ENCODE data around the gene PLEKHG4.

Gene PLEKHG4

GRCh38 chr16:67283039-67283825 is 3.9 kb downstream of the PLEKHG4 start:
- TF ChIP-seq SPI1 (IDR thresholded peaks at IDR 0.05; ENCODE audit: low read depth, low read length) (no peak), POLR2A (IDR thresholded peaks at IDR 0.05; ENCODE audit: low read depth, low read length) (no peak), POU2F2 (IDR thresholded peaks at IDR 0.05; ENCODE audit: low read depth, low read length) (no peak), PAX5 (IDR thresholded peaks at IDR 0.05; ENCODE audit: insufficient read depth, low read length, severe bottlenecking) (no peak), POLR2AphosphoS5 (IDR thresholded peaks at IDR 0.05; ENCODE audit: low read depth, low read length) (no peak), TAF1 (IDR thresholded peaks at IDR 0.05; ENCODE audit: low read depth, low read length) (no peak)
- FAIRE-seq, result no peak
- DNase-seq (ENCODE audit: insufficient read length, low spot score), result no peak

- TF ChIP-seq PAX5 (IDR thresholded peaks at IDR 0.05; ENCODE audit: insufficient read depth, low read length, severe bottlenecking), result no peak
- no peak for TF ChIP-seq TAF1 (IDR thresholded peaks at IDR 0.05; ENCODE audit: low read depth, low read length)
- no peak for TF ChIP-seq POLR2A (IDR thresholded peaks at IDR 0.05; ENCODE audit: low read depth, low read length)
- TF ChIP-seq POU2F2 (IDR thresholded peaks at IDR 0.05; ENCODE audit: low read depth, low read length), result no peak
- TF ChIP-seq SPI1 (IDR thresholded peaks at IDR 0.05; ENCODE audit: low read depth, low read length), result no peak
- no peak for TF ChIP-seq POLR2AphosphoS5 (IDR thresholded peaks at IDR 0.05; ENCODE audit: low read depth, low read length)
- no peak for DNase-seq (ENCODE audit: insufficient read length, low spot score)
- no peak for FAIRE-seq
These were observed 4.7 kb downstream of the PLEKHG4 start for GRCh38 chr16:67283826-67284555.

- TF ChIP-seq SPI1 (IDR thresholded peaks at IDR 0.05; ENCODE audit: low read depth, low read length) (no peak), TAF1 (IDR thresholded peaks at IDR 0.05; ENCODE audit: low read depth, low read length) (no peak), POU2F2 (IDR thresholded peaks at IDR 0.05; ENCODE audit: low read depth, low read length) (no peak)
- FAIRE-seq (peak; percentile 47), DNase-seq (ENCODE audit: insufficient read length, low spot score) (peak; percentile 46)
These were observed 5.6 kb downstream of the PLEKHG4 start for GRCh38 chr16:67284699-67285646.

- DNase-seq (ENCODE audit: insufficient read length, low spot score) (no peak), FAIRE-seq (no peak)
- no peak for TF ChIP-seq PAX5 (IDR thresholded peaks at IDR 0.05; ENCODE audit: insufficient read depth, low read length, severe bottlenecking)
- no peak for TF ChIP-seq TAF1 (IDR thresholded peaks at IDR 0.05; ENCODE audit: low read depth, low read length)
- no peak for TF ChIP-seq POLR2AphosphoS5 (IDR thresholded peaks at IDR 0.05; ENCODE audit: low read depth, low read length)
- no peak for TF ChIP-seq POU2F2 (IDR thresholded peaks at IDR 0.05; ENCODE audit: low read depth, low read length)
- no peak for TF ChIP-seq POLR2A (IDR thresholded peaks at IDR 0.05; ENCODE audit: low read depth, low read length)
- TF ChIP-seq SPI1 (IDR thresholded peaks at IDR 0.05; ENCODE audit: low read depth, low read length), result no peak
These were observed 7.3 kb downstream of the PLEKHG4 start for GRCh38 chr16:67286441-67287235.

- DNase-seq (ENCODE audit: insufficient read length, low spot score), result no peak
- TF ChIP-seq POLR2A (IDR thresholded peaks at IDR 0.05; ENCODE audit: low read depth, low read length), result no peak
- TF ChIP-seq SPI1 (IDR thresholded peaks at IDR 0.05; ENCODE audit: low read depth, low read length), result no peak
- no peak for TF ChIP-seq TAF1 (IDR thresholded peaks at IDR 0.05; ENCODE audit: low read depth, low read length)
- no peak for TF ChIP-seq POLR2AphosphoS5 (IDR thresholded peaks at IDR 0.05; ENCODE audit: low read depth, low read length)
- no peak for TF ChIP-seq POU2F2 (IDR thresholded peaks at IDR 0.05; ENCODE audit: low read depth, low read length)
- no peak for TF ChIP-seq PAX5 (IDR thresholded peaks at IDR 0.05; ENCODE audit: insufficient read depth, low read length, severe bottlenecking)
- FAIRE-seq, result no peak
These were observed 8.6 kb downstream of the PLEKHG4 start for GRCh38 chr16:67287960-67288359.

- DNase-seq (ENCODE audit: insufficient read length, low spot score), result no peak
- no peak for FAIRE-seq
- TF ChIP-seq POU2F2 (IDR thresholded peaks at IDR 0.05; ENCODE audit: low read depth, low read length) (no peak), PAX5 (IDR thresholded peaks at IDR 0.05; ENCODE audit: insufficient read depth, low read length, severe bottlenecking) (no peak), POLR2A (IDR thresholded peaks at IDR 0.05; ENCODE audit: low read depth, low read length) (no peak), TAF1 (IDR thresholded peaks at IDR 0.05; ENCODE audit: low read depth, low read length) (no peak)
These were observed 12.1 kb downstream of the PLEKHG4 start for GRCh38 chr16:67291461-67291860.

- no peak for FAIRE-seq
- DNase-seq (ENCODE audit: insufficient read length, low spot score), result no peak
- TF ChIP-seq TAF1 (IDR thresholded peaks at IDR 0.05; ENCODE audit: low read depth, low read length), result no peak
- TF ChIP-seq SPI1 (IDR thresholded peaks at IDR 0.05; ENCODE audit: low read depth, low read length), result no peak
- TF ChIP-seq POLR2A (IDR thresholded peaks at IDR 0.05; ENCODE audit: low read depth, low read length), result no peak
- no peak for TF ChIP-seq POLR2AphosphoS5 (IDR thresholded peaks at IDR 0.05; ENCODE audit: low read depth, low read length)
- TF ChIP-seq PAX5 (IDR thresholded peaks at IDR 0.05; ENCODE audit: insufficient read depth, low read length, severe bottlenecking), result no peak
- no peak for TF ChIP-seq POU2F2 (IDR thresholded peaks at IDR 0.05; ENCODE audit: low read depth, low read length)
These were observed 14.9 kb downstream of the PLEKHG4 start for GRCh38 chr16:67294171-67294757.

- FAIRE-seq, result no peak
- no peak for DNase-seq (ENCODE audit: insufficient read length, low spot score)
- TF ChIP-seq PAX5 (IDR thresholded peaks at IDR 0.05; ENCODE audit: insufficient read depth, low read length, severe bottlenecking) (no peak), TAF1 (IDR thresholded peaks at IDR 0.05; ENCODE audit: low read depth, low read length) (no peak), POLR2A (IDR thresholded peaks at IDR 0.05; ENCODE audit: low read depth, low read length) (no peak), POU2F2 (IDR thresholded peaks at IDR 0.05; ENCODE audit: low read depth, low read length) (no peak), POLR2AphosphoS5 (IDR thresholded peaks at IDR 0.05; ENCODE audit: low read depth, low read length) (no peak), SPI1 (IDR thresholded peaks at IDR 0.05; ENCODE audit: low read depth, low read length) (no peak)
These were observed 15.6 kb downstream of the PLEKHG4 start for GRCh38 chr16:67294938-67295361.

All from GM12891 (cell line).